ENCODE measurements around the gene ZSCAN21. TPM values are rescaled to one million over a fixed set of nuclear protein-coding genes. Genes with fewer than 3 reads are reported as not detected.

ZSCAN21 gene
- polyA plus RNA-seq, 2 of the 4 experiments (the other 2 are of a cell fraction): 9.1 to 18.3 TPM

DNA sequence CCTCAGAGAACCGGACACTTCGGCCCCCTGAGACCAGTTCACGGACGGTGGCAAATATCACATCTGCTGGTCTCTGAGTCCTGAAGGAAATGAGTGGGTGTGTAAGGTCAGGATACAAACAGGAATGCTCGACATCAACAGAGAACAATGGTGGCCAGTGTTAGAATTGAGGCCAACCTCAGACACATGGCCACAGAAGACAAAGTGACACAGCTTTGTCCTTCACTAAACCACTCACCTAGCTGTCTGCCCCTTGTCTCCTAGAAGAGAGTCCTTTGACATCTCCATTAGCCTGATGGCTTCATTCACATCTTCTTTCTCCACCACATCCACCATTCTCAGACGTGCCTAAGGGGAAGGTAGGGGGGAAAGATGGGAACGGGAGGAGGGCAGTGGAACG is 43.5 kb downstream of the ZSCAN21 start:
- Histone ChIP-seq H3K4me3 (no peak overlapping the region), H3K9me3 (no peaks in the 10 kb centered on the region), H3K4me1 (peaks cover 14% of the 10 kb centered on the region), H3K27ac (no peak overlapping the region), H3K4me2 (no peak overlapping the region)
- WGBS (ENCODE audit: missing lambda C conversion rate): 85% methylated on average over 8 of the region's 8 CpGs
- no peak for DNase-seq (ENCODE audit: low read depth in 1 of 2, low spot score in 1 of 2)
- no peak for ATAC-seq
- CTCF ChIA-PET: no interaction called here
- TF ChIP-seq EP300 (IDR thresholded peaks at IDR 0.05): no peak
- TF ChIP-seq POLR2AphosphoS2 (conservative IDR thresholded peaks at IDR 0.05; ENCODE audit: low read length): 0 out of 2 replicates have a peak, but pooled peaks have one; percentile 48
- TF ChIP-seq HOXB13 (CRISPR knock-in tag; IDR thresholded peaks at IDR 0.05; ENCODE audit: low read depth): no peak
- TF ChIP-seq SMC3 (IDR thresholded peaks at IDR 0.05): no peak
- no peak for TF ChIP-seq KDM5A (IDR thresholded peaks at IDR 0.05)
- no peak for TF ChIP-seq FOXS1 (CRISPR knock-in tag; IDR thresholded peaks at IDR 0.05)
- TF ChIP-seq, protein P1, sequence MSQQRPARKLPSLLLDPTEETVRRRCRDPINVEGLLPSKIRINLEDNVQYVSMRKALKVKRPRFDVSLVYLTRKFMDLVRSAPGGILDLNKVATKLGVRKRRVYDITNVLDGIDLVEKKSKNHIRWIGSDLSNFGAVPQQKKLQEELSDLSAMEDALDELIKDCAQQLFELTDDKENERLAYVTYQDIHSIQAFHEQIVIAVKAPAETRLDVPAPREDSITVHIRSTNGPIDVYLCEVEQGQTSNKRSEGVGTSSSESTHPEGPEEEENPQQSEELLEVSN (IDR thresholded peaks at IDR 0.05; ENCODE audit: borderline replicate concordance, low read depth): no peak
- TF ChIP-seq POLR2A (IDR thresholded peaks at IDR 0.05; ENCODE audit: low read length): no peak
- TF ChIP-seq, protein P2, sequence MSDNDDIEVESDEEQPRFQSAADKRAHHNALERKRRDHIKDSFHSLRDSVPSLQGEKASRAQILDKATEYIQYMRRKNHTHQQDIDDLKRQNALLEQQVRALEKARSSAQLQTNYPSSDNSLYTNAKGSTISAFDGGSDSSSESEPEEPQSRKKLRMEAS (IDR thresholded peaks at IDR 0.05): 0 out of 2 replicates have a peak, but pooled peaks have one; percentile 11
- no peak for TF ChIP-seq CHD4 (IDR thresholded peaks at IDR 0.05; ENCODE audit: borderline replicate concordance)
- no peak for TF ChIP-seq CBX8 (IDR thresholded peaks at IDR 0.05)
- TF ChIP-seq, protein P3, sequence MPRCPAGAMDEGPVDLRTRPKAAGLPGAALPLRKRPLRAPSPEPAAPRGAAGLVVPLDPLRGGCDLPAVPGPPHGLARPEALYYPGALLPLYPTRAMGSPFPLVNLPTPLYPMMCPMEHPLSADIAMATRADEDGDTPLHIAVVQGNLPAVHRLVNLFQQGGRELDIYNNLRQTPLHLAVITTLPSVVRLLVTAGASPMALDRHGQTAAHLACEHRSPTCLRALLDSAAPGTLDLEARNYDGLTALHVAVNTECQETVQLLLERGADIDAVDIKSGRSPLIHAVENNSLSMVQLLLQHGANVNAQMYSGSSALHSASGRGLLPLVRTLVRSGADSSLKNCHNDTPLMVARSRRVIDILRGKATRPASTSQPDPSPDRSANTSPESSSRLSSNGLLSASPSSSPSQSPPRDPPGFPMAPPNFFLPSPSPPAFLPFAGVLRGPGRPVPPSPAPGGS (IDR thresholded peaks at IDR 0.05): no peak
- POLR2A ChIA-PET: interaction anchor here (1.4 kb wide), 1 partner anchor 9 kb away, joined by 3 read pairs; the partner anchor contains the start of genes AP4M1 and MCM7
- no peak for FAIRE-seq

DNA sequence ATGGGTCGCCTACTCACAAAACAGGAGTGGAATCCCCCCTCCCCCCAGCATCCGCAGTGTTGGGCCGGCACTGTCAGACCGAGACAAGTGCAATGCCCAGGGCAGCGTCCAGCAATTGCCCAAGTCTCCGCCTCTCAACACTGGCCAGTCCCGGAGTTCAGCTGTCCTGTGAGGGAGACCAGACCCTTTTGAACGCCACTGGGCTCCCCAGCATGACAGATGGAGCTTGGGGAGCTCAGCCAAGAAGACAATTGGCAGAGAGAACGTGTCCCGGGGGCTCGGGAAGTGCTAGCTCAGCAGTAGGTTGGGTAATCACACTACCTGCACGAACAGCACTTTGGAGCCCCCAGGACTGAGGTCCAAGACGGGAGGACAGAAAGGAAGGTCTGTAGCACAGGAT is 43.9 kb downstream of the ZSCAN21 start:
- Histone ChIP-seq H3K4me2 (no peak overlapping the region), H3K4me3 (no peak overlapping the region), H3K4me1 (peaks cover 10% of the 10 kb centered on the region), H3K27ac (no peak overlapping the region), H3K9me3 (no peaks in the 10 kb centered on the region)
- no peak for TF ChIP-seq MAFK (IDR thresholded peaks at IDR 0.05; ENCODE audit: partially characterized antibody)
- no peak for TF ChIP-seq TFCP2L1 (CRISPR knock-in tag; IDR thresholded peaks at IDR 0.05)
- no peak for TF ChIP-seq GATA3 (IDR thresholded peaks at IDR 0.05; ENCODE audit: borderline replicate concordance)
- TF ChIP-seq, protein P3 (IDR thresholded peaks at IDR 0.05): 0 out of 3 replicates have a peak, but pooled peaks have one; percentile 2
- TF ChIP-seq ZNF302 (CRISPR knock-in tag; IDR thresholded peaks at IDR 0.05): no peak
- no peak for TF ChIP-seq HDAC2 (IDR thresholded peaks at IDR 0.05)
- ATAC-seq (peak in 1 of 2 experiments; percentile 1; a peak in 1 of 6 replicates), DNase-seq (ENCODE audit: low read depth in 1 of 2, low spot score in 1 of 2) (no peak), FAIRE-seq (no peak)
- WGBS (ENCODE audit: missing lambda C conversion rate): 86% methylated on average over 13 of the region's 13 CpGs
- ChIA-PET CTCF (no interaction called here), POLR2A (interaction anchor here (1.4 kb wide), 1 partner anchor 8 kb away, joined by 3 read pairs; the partner anchor contains the start of genes AP4M1 and MCM7)

DNA sequence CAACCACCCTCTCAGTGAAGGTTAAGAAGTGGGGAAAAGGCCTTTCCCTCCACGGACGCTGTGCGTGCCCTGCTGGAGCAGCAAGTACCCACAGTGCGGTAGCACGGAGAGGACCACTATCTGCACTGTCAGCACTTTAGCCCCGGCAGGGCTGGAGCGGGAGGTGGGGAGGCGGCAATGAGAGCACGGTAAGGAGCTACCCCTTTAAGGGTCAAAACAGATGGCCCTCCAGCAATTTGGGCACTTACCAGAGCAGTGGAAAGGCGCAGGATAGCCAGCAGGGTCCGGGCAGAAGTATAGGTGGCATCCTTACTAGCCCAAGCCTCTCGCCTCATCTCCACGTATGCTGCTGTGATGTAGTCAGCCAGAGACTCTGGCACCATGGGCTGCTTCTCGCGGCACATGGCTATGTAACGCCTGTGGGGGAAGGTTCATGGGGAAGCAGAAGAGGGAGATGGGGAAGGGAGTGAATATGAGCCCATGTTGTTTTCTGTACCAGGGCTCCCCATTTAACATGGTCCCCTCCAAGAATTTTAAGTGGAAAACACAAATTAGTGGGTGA is 44.4 kb downstream of the ZSCAN21 start:
- 92% methylated on average over 16 of the region's 16 CpGs for WGBS (ENCODE audit: missing lambda C conversion rate)
- no peak overlapping the region for H3K27ac ChIP-seq
- DNase-seq (ENCODE audit: low read depth in 1 of 2, low spot score in 1 of 2) (no peak), ATAC-seq (no peak; a peak in 1 of 6 replicates), FAIRE-seq (no peak)
- H3K9me3 ChIP-seq: no peaks in the 10 kb centered on the region
- ChIA-PET CTCF (no interaction called here), POLR2A (interaction anchor here (1.4 kb wide), 1 partner anchor 8 kb away, joined by 3 read pairs; the partner anchor contains the start of genes AP4M1 and MCM7)
- H3K4me2 ChIP-seq: no peak overlapping the region
- no peak overlapping the region for H3K4me3 ChIP-seq
- peaks cover 12% of the 10 kb centered on the region for H3K4me1 ChIP-seq
- TF ChIP-seq EHMT2 (IDR thresholded peaks at IDR 0.05; ENCODE audit: low read depth): no peak
- TF ChIP-seq, protein P4, sequence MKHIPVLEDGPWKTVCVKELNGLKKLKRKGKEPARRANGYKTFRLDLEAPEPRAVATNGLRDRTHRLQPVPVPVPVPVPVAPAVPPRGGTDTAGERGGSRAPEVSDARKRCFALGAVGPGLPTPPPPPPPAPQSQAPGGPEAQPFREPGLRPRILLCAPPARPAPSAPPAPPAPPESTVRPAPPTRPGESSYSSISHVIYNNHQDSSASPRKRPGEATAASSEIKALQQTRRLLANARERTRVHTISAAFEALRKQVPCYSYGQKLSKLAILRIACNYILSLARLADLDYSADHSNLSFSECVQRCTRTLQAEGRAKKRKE (CRISPR knock-in tag; IDR thresholded peaks at IDR 0.05; ENCODE audit: low read depth): no peak
- TF ChIP-seq EP300 (IDR thresholded peaks at IDR 0.05): no peak
- TF ChIP-seq, protein P5, sequence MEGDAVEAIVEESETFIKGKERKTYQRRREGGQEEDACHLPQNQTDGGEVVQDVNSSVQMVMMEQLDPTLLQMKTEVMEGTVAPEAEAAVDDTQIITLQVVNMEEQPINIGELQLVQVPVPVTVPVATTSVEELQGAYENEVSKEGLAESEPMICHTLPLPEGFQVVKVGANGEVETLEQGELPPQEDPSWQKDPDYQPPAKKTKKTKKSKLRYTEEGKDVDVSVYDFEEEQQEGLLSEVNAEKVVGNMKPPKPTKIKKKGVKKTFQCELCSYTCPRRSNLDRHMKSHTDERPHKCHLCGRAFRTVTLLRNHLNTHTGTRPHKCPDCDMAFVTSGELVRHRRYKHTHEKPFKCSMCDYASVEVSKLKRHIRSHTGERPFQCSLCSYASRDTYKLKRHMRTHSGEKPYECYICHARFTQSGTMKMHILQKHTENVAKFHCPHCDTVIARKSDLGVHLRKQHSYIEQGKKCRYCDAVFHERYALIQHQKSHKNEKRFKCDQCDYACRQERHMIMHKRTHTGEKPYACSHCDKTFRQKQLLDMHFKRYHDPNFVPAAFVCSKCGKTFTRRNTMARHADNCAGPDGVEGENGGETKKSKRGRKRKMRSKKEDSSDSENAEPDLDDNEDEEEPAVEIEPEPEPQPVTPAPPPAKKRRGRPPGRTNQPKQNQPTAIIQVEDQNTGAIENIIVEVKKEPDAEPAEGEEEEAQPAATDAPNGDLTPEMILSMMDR (IDR thresholded peaks at IDR 0.05): no peak
- TF ChIP-seq POLR2A (IDR thresholded peaks at IDR 0.05; ENCODE audit: low read length): 0 out of 2 replicates have a peak, but pooled peaks have one; percentile 17
- TF ChIP-seq, protein P6, sequence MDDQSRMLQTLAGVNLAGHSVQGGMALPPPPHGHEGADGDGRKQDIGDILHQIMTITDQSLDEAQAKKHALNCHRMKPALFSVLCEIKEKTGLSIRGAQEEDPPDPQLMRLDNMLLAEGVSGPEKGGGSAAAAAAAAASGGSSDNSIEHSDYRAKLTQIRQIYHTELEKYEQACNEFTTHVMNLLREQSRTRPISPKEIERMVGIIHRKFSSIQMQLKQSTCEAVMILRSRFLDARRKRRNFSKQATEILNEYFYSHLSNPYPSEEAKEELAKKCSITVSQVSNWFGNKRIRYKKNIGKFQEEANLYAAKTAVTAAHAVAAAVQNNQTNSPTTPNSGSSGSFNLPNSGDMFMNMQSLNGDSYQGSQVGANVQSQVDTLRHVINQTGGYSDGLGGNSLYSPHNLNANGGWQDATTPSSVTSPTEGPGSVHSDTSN (IDR thresholded peaks at IDR 0.05): no peak; the same call in 1 of the 2 replicates
- no peak for TF ChIP-seq ZFP36 (IDR thresholded peaks at IDR 0.05; ENCODE audit: borderline replicate concordance, partially characterized antibody)
- TF ChIP-seq KDM1A (IDR thresholded peaks at IDR 0.05; ENCODE audit: low read depth): no peak
- no peak for TF ChIP-seq KDM5A (IDR thresholded peaks at IDR 0.05)
- TF ChIP-seq POLR2AphosphoS2 (conservative IDR thresholded peaks at IDR 0.05; ENCODE audit: low read length): peak; percentile 73; the same call in 1 of the 2 replicates
- TF ChIP-seq, protein P2 (IDR thresholded peaks at IDR 0.05): no peak; the same call in 1 of the 2 replicates
- TF ChIP-seq PHF8 (IDR thresholded peaks at IDR 0.05; ENCODE audit: borderline replicate concordance, low read depth): no peak
- TF ChIP-seq SREBF2 (IDR thresholded peaks at IDR 0.05): no peak
